Measurements from ENCODE around the gene AP1M2.

GRCh38 chr19:10525636-10526035 lies 61.5 kb downstream of the AP1M2 start:
- TF ChIP-seq, protein P1, sequence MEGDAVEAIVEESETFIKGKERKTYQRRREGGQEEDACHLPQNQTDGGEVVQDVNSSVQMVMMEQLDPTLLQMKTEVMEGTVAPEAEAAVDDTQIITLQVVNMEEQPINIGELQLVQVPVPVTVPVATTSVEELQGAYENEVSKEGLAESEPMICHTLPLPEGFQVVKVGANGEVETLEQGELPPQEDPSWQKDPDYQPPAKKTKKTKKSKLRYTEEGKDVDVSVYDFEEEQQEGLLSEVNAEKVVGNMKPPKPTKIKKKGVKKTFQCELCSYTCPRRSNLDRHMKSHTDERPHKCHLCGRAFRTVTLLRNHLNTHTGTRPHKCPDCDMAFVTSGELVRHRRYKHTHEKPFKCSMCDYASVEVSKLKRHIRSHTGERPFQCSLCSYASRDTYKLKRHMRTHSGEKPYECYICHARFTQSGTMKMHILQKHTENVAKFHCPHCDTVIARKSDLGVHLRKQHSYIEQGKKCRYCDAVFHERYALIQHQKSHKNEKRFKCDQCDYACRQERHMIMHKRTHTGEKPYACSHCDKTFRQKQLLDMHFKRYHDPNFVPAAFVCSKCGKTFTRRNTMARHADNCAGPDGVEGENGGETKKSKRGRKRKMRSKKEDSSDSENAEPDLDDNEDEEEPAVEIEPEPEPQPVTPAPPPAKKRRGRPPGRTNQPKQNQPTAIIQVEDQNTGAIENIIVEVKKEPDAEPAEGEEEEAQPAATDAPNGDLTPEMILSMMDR (IDR thresholded peaks at IDR 0.05): no peak
- TF ChIP-seq POLR2A (IDR thresholded peaks at IDR 0.05): no peak
- no peak for TF ChIP-seq POLR2AphosphoS5 (IDR thresholded peaks at IDR 0.05)

Measured in prostate gland (tissue), 2 donors.